Astrocyte (in vitro differentiated cells and primary cell): ENCODE data around the gene CHST5.
"Not testable (repeated sequence)": the region's sequence is repeated elsewhere in the genome, so short reads cannot be mapped to it uniquely, and the experiment has no call there.

Experiments used
- EZH2 ChIP-seq: IDR thresholded peaks from 2 replicates; pipeline ENCODE4 v1.6.1; 2012; ENCODE audit warnings: mild to moderate bottlenecking, low read length, inconsistent platforms; ENCODE audit not compliant: insufficient read depth
- TF ChIP-seq, protein P1 (sequence below): IDR thresholded peaks from 2 replicates; pipeline ENCODE4 v1.5.1; 2011; ENCODE audit warnings: low read depth, mild to moderate bottlenecking, inconsistent platforms, low read length, moderate library complexity; ENCODE audit not compliant: insufficient read depth

DNA sequence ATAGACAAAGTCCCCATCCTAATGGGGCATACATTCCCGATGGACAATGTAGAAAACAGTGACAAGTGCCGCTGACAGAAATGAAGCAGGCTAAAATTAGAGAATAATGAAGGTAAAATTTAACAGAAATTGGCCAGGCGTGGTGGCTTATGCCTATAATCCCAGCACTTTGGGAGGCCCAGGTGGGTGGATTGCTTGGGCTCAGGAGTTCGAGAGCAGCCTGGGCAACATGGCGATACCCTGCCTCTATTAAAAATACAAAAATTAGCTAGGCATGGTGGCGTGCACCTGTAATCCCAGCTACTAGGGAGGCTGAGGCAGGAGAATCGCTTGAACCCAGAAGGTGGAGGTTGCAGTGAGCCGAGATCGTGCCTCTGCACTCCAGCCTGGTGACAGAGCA is 12.5 kb upstream of the CHST5 start:
- TF ChIP-seq, protein P1, sequence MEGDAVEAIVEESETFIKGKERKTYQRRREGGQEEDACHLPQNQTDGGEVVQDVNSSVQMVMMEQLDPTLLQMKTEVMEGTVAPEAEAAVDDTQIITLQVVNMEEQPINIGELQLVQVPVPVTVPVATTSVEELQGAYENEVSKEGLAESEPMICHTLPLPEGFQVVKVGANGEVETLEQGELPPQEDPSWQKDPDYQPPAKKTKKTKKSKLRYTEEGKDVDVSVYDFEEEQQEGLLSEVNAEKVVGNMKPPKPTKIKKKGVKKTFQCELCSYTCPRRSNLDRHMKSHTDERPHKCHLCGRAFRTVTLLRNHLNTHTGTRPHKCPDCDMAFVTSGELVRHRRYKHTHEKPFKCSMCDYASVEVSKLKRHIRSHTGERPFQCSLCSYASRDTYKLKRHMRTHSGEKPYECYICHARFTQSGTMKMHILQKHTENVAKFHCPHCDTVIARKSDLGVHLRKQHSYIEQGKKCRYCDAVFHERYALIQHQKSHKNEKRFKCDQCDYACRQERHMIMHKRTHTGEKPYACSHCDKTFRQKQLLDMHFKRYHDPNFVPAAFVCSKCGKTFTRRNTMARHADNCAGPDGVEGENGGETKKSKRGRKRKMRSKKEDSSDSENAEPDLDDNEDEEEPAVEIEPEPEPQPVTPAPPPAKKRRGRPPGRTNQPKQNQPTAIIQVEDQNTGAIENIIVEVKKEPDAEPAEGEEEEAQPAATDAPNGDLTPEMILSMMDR: not testable (repeated sequence)
- not testable (repeated sequence) for TF ChIP-seq EZH2
